Smooth muscle cell (in vitro differentiated cells): Measurements from ENCODE around the gene IL21R. TPM values are rescaled to one million over a fixed set of nuclear protein-coding genes. Genes with fewer than 3 reads are reported as not detected.

Experiments
- DNase-seq: peaks from one replicate; lab custom pipeline; 2025; ENCODE audit not compliant: unreplicated experiment; lab: John Stamatoyannopoulos, UW
- H2AFZ ChIP-seq: fragments of 200-600 bp; sonication (generic); 2 replicates; pipeline ENCODE4 v1.6.0; 2016; ENCODE audit warnings: antibody characterized with exemption, low read depth, mild to moderate bottlenecking
- H3F3A ChIP-seq: fragments of 200-600 bp; sonication (generic); 2 replicates; pipeline ENCODE4 v1.6.0; 2017; ENCODE audit warnings: antibody characterized with exemption, low read depth
- H3K27ac ChIP-seq: fragments of 200-600 bp; sonication (generic); 2 replicates; pipeline ENCODE4 v1.5.1; 2016; ENCODE audit warnings: low read depth, mild to moderate bottlenecking
- H3K27me3 ChIP-seq: fragments of 200-600 bp; sonication (generic); 2 replicates; pipeline ENCODE4 v1.6.1; 2016; ENCODE audit warnings: low read depth, mild to moderate bottlenecking
- H3K36me3 ChIP-seq: fragments of 200-600 bp; sonication (generic); 2 replicates; pipeline ENCODE4 v1.5.1; 2016; ENCODE audit warnings: low read depth
- H3K4me1 ChIP-seq: fragments of 200-600 bp; sonication (generic); 2 replicates; pipeline ENCODE4 v1.5.1; 2016; ENCODE audit warnings: low read depth
- H3K4me2 ChIP-seq: fragments of 200-600 bp; sonication (generic); 2 replicates; pipeline ENCODE4 v1.6.0; 2016; ENCODE audit warnings: mild to moderate bottlenecking
- H3K4me3 ChIP-seq: fragments of 200-600 bp; sonication (generic); 2 replicates; pipeline ENCODE4 v1.5.1; 2016; ENCODE audit warnings: mild to moderate bottlenecking
- H3K79me2 ChIP-seq: fragments of 200-600 bp; sonication (generic); 2 replicates; pipeline ENCODE4 v1.6.0; 2016; ENCODE audit warnings: low read depth, mild to moderate bottlenecking
- H3K9ac ChIP-seq: fragments of 200-600 bp; sonication (generic); 2 replicates; pipeline ENCODE4 v1.6.0; 2016; ENCODE audit warnings: low read depth
- H3K9me3 ChIP-seq: fragments of 200-600 bp; sonication (generic); replicated peaks from 2 replicates; pipeline ENCODE4 v1.5.1; 2016; ENCODE audit warnings: low read depth
- H4K20me1 ChIP-seq: fragments of 200-600 bp; sonication (generic); 2 replicates; pipeline ENCODE4 v1.6.0; 2016; ENCODE audit warnings: low read depth
- CTCF ChIP-seq: fragments of 200-600 bp; sonication (generic); IDR thresholded peaks from 2 replicates; pipeline ENCODE4 v1.5.1; 2017; ENCODE audit warnings: borderline replicate concordance, mild to moderate bottlenecking, antibody characterized with exemption; ENCODE audit not compliant: insufficient read depth, poor library complexity, severe bottlenecking
- WGBS: methylation state at CpG from one replicate; pipeline ENCODE4 v1.1.7; 2016; ENCODE audit warnings: low lambda C conversion rate; 5-methylcytosine and 5-hydroxymethylcytosine counted together
- polyA plus RNA-seq: library from polyadenylated mRNA; unstranded; fragments of >200 nt; fragmentation: Nextera tagmentation; extraction: Ambion mirVana; gene quantifications from 2 replicates; pipeline ENCODE4 v1.2.1, GENCODE V29; 2016
- total RNA-seq: library from RNA; depleted of rRNA; stranded (reverse); fragments of >200 nt; gene quantifications from 2 replicates; pipeline ENCODE4 v1.2.3, GENCODE V29; 2014

The IL21R gene
- total and polyA plus RNA-seq, 2 experiments from 2014 or later: not detected

GRCh38 chr16:27400751-27401620, 988 bp upstream of the IL21R start:
- WGBS: 75% methylated on average over 11 of the region's 11 CpGs
- no peaks in the 10 kb centered on the region for H3K4me1 ChIP-seq
- no peak for TF ChIP-seq CTCF
- H3K27ac ChIP-seq: no peak overlapping the region
- H3K9me3 ChIP-seq: no peaks in the 10 kb centered on the region
- DNase-seq: no peak
- H3K9ac ChIP-seq: no peak overlapping the region
- no peak overlapping the region for H3K4me2 ChIP-seq
- H3K4me3 ChIP-seq: no peak overlapping the region
- no peaks in the 10 kb centered on the region for H3K36me3 ChIP-seq
- no peaks in the 10 kb centered on the region for H4K20me1 ChIP-seq
- no peak overlapping the region for H2AFZ ChIP-seq
- H3F3A ChIP-seq: no peaks in the 10 kb centered on the region
- H3K79me2 ChIP-seq: no peaks in the 10 kb centered on the region
- H3K27me3 ChIP-seq: no peaks in the 10 kb centered on the region

GRCh38 chr16:27402569-27402963, 592 bp downstream of the IL21R start:
- Histone ChIP-seq H4K20me1 (no peaks in the 10 kb centered on the region), H3K27me3 (no peaks in the 10 kb centered on the region), H3K79me2 (no peaks in the 10 kb centered on the region), H3K9me3 (no peaks in the 10 kb centered on the region), H2AFZ (no peak overlapping the region), H3K4me2 (no peak overlapping the region), H3K27ac (no peak overlapping the region), H3F3A (no peaks in the 10 kb centered on the region), H3K36me3 (no peaks in the 10 kb centered on the region), H3K4me3 (no peak overlapping the region), H3K4me1 (no peaks in the 10 kb centered on the region), H3K9ac (no peak overlapping the region)
- WGBS: 88% methylated on average over 8 of the region's 8 CpGs
- DNase-seq: no peak
- TF ChIP-seq CTCF: no peak

- H3K4me3 ChIP-seq: no peak overlapping the region
- no peaks in the 10 kb centered on the region for H3K79me2 ChIP-seq
- H3F3A ChIP-seq: no peaks in the 10 kb centered on the region
- H3K9me3 ChIP-seq: no peaks in the 10 kb centered on the region
- no peak overlapping the region for H3K27ac ChIP-seq
- WGBS: 92% methylated on average over 20 of the region's 20 CpGs
- no peaks in the 10 kb centered on the region for H3K36me3 ChIP-seq
- H3K9ac ChIP-seq: no peak overlapping the region
- no peaks in the 10 kb centered on the region for H3K27me3 ChIP-seq
- no peak for DNase-seq
- H3K4me2 ChIP-seq: no peak overlapping the region
- no peaks in the 10 kb centered on the region for H3K4me1 ChIP-seq
- H4K20me1 ChIP-seq: no peaks in the 10 kb centered on the region
- TF ChIP-seq CTCF: no peak
- no peak overlapping the region for H2AFZ ChIP-seq
These were observed 1.1 kb downstream of the IL21R start for GRCh38 chr16:27402964-27403600.
